ENCODE results near the gene TBCK. TPM values are rescaled to one million over a fixed set of nuclear protein-coding genes. Genes with fewer than 3 reads are reported as not detected.
A peak's percentile ranks its signal among the peaks of the same experiment; 100 is the strongest.

Gene TBCK
- polyA plus RNA-seq, 1 of the 3 experiments (the other 2 are of a cell fraction), result 14.6 TPM

GRCh38 chr4:106320235-106320634 is 4.2 kb upstream of the TBCK start:
- no peak overlapping the region for H2AFZ ChIP-seq (ENCODE audit: low read depth)
- H3K27ac ChIP-seq (ENCODE audit: low read depth in 2 of 2, low read length in 1 of 2), result no peak overlapping the region
- H4K20me1 ChIP-seq (ENCODE audit: insufficient read depth), result no peaks in the 10 kb centered on the region
- WGBS (ENCODE audit: low lambda C conversion rate), result 97% methylated on average over 1 of the region's 1 CpG
- CTCF ChIA-PET, result interaction anchor here (1.0 to 1.6 kb wide), 2 partner anchors 8 to 11 kb away, joined by 3 to 4 read pairs; no protein-coding TSS in a partner anchor
- H3K9me2 ChIP-seq, result no peaks in the 10 kb centered on the region; the same call in 1 of the 2 replicates
- no peaks in the 10 kb centered on the region for H3K27me3 ChIP-seq (ENCODE audit: insufficient read depth)
- H3K4me3 ChIP-seq (ENCODE audit: low read depth in 2 of 2, low read length in 1 of 2), result no peak overlapping the region
- TF ChIP-seq FOXM1 (IDR thresholded peaks at IDR 0.05; ENCODE audit: low read depth) (no peak), TCF12 (IDR thresholded peaks at IDR 0.05) (no peak), MAX (IDR thresholded peaks at IDR 0.05; ENCODE audit: low read depth) (no peak)
- H3K4me1 ChIP-seq (ENCODE audit: control insufficient read depth in 1 of 2, insufficient read depth in 2 of 2, low read depth in 1 of 2, low read length in 1 of 2), result peaks cover 9 to 21% of the 10 kb centered on the region in 2 experiments; a peak in 3 of 4 replicates
- H3K79me2 ChIP-seq (ENCODE audit: insufficient read depth), result peaks cover 95% of the 10 kb centered on the region
- peaks cover 16 to 19% of the 10 kb centered on the region in 2 experiments for H3K36me3 ChIP-seq (replicated peaks in 1 of 2; ENCODE audit: control insufficient read depth in 1 of 2, insufficient read depth in 2 of 2, low read length in 1 of 2)
- peaks cover 13% of the 10 kb centered on the region for H3F3A ChIP-seq (replicated peaks; ENCODE audit: insufficient read depth)
- H3K9ac ChIP-seq, result no peak overlapping the region
- H3K9me3 ChIP-seq, result no peaks in the 10 kb centered on the region
- DNase-seq, result no peak
- POLR2A ChIA-PET, result no interaction called here
- no peak overlapping the region for H3K4me2 ChIP-seq

GRCh38 chr4:106318511-106318910 is 2.5 kb upstream of the TBCK start:
- H3K27ac ChIP-seq (ENCODE audit: low read depth in 2 of 2, low read length in 1 of 2), result no peak overlapping the region
- H3K27me3 ChIP-seq (ENCODE audit: insufficient read depth), result no peaks in the 10 kb centered on the region
- H3K9me2 ChIP-seq, result no peaks in the 10 kb centered on the region; the same call in 1 of the 2 replicates
- peaks cover 20% of the 10 kb centered on the region for H3F3A ChIP-seq (replicated peaks; ENCODE audit: insufficient read depth)
- no peak overlapping the region for H2AFZ ChIP-seq (ENCODE audit: low read depth)
- no peak overlapping the region for H3K9ac ChIP-seq
- H3K4me1 ChIP-seq (ENCODE audit: control insufficient read depth in 1 of 2, insufficient read depth in 2 of 2, low read depth in 1 of 2, low read length in 1 of 2), result peaks cover 11 to 13% of the 10 kb centered on the region in 2 experiments; a peak in 3 of 4 replicates
- no peak overlapping the region for H3K4me3 ChIP-seq (ENCODE audit: low read depth in 2 of 2, low read length in 1 of 2)
- no peak for DNase-seq
- TF ChIP-seq NFIC (IDR thresholded peaks at IDR 0.05; ENCODE audit: borderline replicate concordance) (no peak), TAF1 (IDR thresholded peaks at IDR 0.05; ENCODE audit: borderline replicate concordance, low read depth, low read length) (no peak), FOSL2 (IDR thresholded peaks at IDR 0.05; ENCODE audit: borderline replicate concordance, low read depth) (no peak), SIN3A (IDR thresholded peaks at IDR 0.05; ENCODE audit: borderline replicate concordance, low read depth, low read length) (no peak), PBX3 (IDR thresholded peaks at IDR 0.05) (no peak)
- H3K9me3 ChIP-seq, result no peaks in the 10 kb centered on the region
- peak overlapping the region; percentile 94; the same call in 1 of the 2 replicates for H3K4me2 ChIP-seq
- peaks cover 7 to 10% of the 10 kb centered on the region in 2 experiments for H3K36me3 ChIP-seq (replicated peaks in 1 of 2; ENCODE audit: control insufficient read depth in 1 of 2, insufficient read depth in 2 of 2, low read length in 1 of 2)
- CTCF ChIA-PET, result interaction anchor here (1.2 kb wide), 1 partner anchor 10 kb away, joined by 3 read pairs; no protein-coding TSS in a partner anchor
- H3K79me2 ChIP-seq (ENCODE audit: insufficient read depth), result peaks cover 95% of the 10 kb centered on the region
- POLR2A ChIA-PET, result no interaction called here
- H4K20me1 ChIP-seq (ENCODE audit: insufficient read depth), result no peaks in the 10 kb centered on the region

GRCh38 chr4:106317815-106318214 is 1.8 kb upstream of the TBCK start:
- Histone ChIP-seq H3F3A (replicated peaks; ENCODE audit: insufficient read depth) (peaks cover 22% of the 10 kb centered on the region), H3K4me2 (peak overlapping the region; percentile 94), H3K9ac (peak overlapping the region; percentile 92; the same call in 1 of the 2 replicates), H3K9me3 (no peaks in the 10 kb centered on the region), H4K20me1 (ENCODE audit: insufficient read depth) (no peaks in the 10 kb centered on the region), H3K27ac (ENCODE audit: low read depth in 2 of 2, low read length in 1 of 2) (no peak overlapping the region; a peak in 1 of 4 replicates), H3K4me3 (ENCODE audit: low read depth in 2 of 2, low read length in 1 of 2) (peak overlapping the region; percentile 98 to 99), H3K9me2 (no peaks in the 10 kb centered on the region), H3K4me1 (ENCODE audit: control insufficient read depth in 1 of 2, insufficient read depth in 2 of 2, low read depth in 1 of 2, low read length in 1 of 2) (peaks cover 11 to 20% of the 10 kb centered on the region in 2 experiments; a peak in 3 of 4 replicates), H2AFZ (ENCODE audit: low read depth) (no peak overlapping the region), H3K79me2 (ENCODE audit: insufficient read depth) (peaks cover 95% of the 10 kb centered on the region), H3K36me3 (replicated peaks in 1 of 2; ENCODE audit: control insufficient read depth in 1 of 2, insufficient read depth in 2 of 2, low read length in 1 of 2) (peaks cover under 1 to 8% of the 10 kb centered on the region in 2 experiments), H3K27me3 (ENCODE audit: insufficient read depth) (no peaks in the 10 kb centered on the region)
- ChIA-PET POLR2A (no interaction called here), CTCF (interaction anchor here (1.2 kb wide), 1 partner anchor 11 kb away, joined by 3 read pairs; no protein-coding TSS in a partner anchor)
- DNase-seq, result no peak
- WGBS (ENCODE audit: low lambda C conversion rate), result 100% methylated on average over 1 of the region's 1 CpG
- TF ChIP-seq IRF3 (IDR thresholded peaks at IDR 0.05; ENCODE audit: low read depth, low read length), result no peak
- TF ChIP-seq MXI1 (IDR thresholded peaks at IDR 0.05; ENCODE audit: low read depth, low read length), result no peak
- no peak for TF ChIP-seq SIN3A (IDR thresholded peaks at IDR 0.05; ENCODE audit: borderline replicate concordance, low read depth, low read length)
- no peak for TF ChIP-seq GATA2 (CRISPR knock-in tag; IDR thresholded peaks at IDR 0.05)
- no peak for TF ChIP-seq FOXM1 (IDR thresholded peaks at IDR 0.05; ENCODE audit: low read depth)
- no peak for TF ChIP-seq MAX (IDR thresholded peaks at IDR 0.05; ENCODE audit: low read depth)
- TF ChIP-seq USF1 (IDR thresholded peaks at IDR 0.05; ENCODE audit: borderline replicate concordance, low read depth), result no peak
- no peak for TF ChIP-seq REST (IDR thresholded peaks at IDR 0.05; ENCODE audit: low read depth, low read length)

Data from SK-N-SH (cell line).